Activated naive CD4-positive, alpha-beta T cell treated with anti-CD3 and anti-CD28 coated beads, Interleukin-2, amount 10 ng/mL, durations not matched to agents 5 hours and 36 hours (primary cell): Measurements from ENCODE around the gene DGCR2. TPM values are rescaled to one million over a fixed set of nuclear protein-coding genes. Genes with fewer than 3 reads are reported as not detected.

ENCODE experiments used
- total RNA-seq, 2 experiments: library from RNA; stranded (reverse); gene quantifications; one replicate each; pipeline ENCODE4 v1.2.3, GENCODE V29; 2021

The DGCR2 gene
- total RNA-seq, result 10 to 100 TPM; 36.7 to 38.0 TPM

GRCh38 chr22:19122143-19122751 lies at the start of gene DGCR2:
Gene DGCR2, minus strand, starts transcription at chr22:19122412. Its CDS starts 206 bp downstream, at chr22:19122206.

GRCh38 chr22:19149991-19150390 lies 27.8 kb upstream of the DGCR2 start, which contains the start of gene GSC2:
Gene GSC2, minus strand, starts transcription at chr22:19150292. Its CDS starts 9 bp downstream, at chr22:19150283.

GRCh38 chr22:19130959-19131684 lies 8.9 kb upstream of the DGCR2 start, which contains the start of gene TSSK2:
Gene TSSK2, plus strand, starts transcription at chr22:19131308. Its CDS starts 92 bp downstream, at chr22:19131400.

Other genes with a start within 250 kb of the DGCR2 start
- 1 to 10 TPM; 1.6 TPM for gene DGCR6, start 216.1 kb downstream of the DGCR2 start, total RNA-seq
- under 1 TPM; 0.14 to 0.50 TPM for gene PRODH, start 186.1 kb downstream of the DGCR2 start, total RNA-seq
- not detected for gene TSSK2, start 8.9 kb upstream of the DGCR2 start, total RNA-seq
- 10 to 100 TPM; 15.8 to 17.3 TPM for gene ESS2, start 22.2 kb upstream of the DGCR2 start, total RNA-seq
- gene GSC2, start 27.9 kb upstream of the DGCR2 start, total RNA-seq, result not detected
- 10 to 100 TPM; 60.3 to 61.0 TPM for gene SLC25A1, start 56.3 kb upstream of the DGCR2 start, total RNA-seq
- gene CLTCL1, start 169.3 kb upstream of the DGCR2 start, total RNA-seq, result 1 to 10 TPM in 1 of 2 experiments, under 1 TPM in 1; 0.68 to 1.4 TPM